ENCODE results near the gene ARFGEF3.

DNA sequence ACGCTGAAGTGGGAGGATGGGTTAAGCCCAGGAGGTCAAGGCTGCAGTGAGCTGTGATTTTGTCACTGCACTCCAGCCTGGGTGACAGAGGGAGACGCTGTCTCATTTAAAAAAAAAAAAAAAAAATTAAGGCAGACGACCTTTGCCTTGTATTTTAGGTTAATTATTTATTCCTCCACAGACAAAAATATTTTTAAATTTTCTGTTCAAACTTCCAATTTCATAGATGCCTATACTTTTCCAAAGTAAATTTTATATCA, 209.6 kb downstream of the ARFGEF3 start:
- TF ChIP-seq, protein P1, sequence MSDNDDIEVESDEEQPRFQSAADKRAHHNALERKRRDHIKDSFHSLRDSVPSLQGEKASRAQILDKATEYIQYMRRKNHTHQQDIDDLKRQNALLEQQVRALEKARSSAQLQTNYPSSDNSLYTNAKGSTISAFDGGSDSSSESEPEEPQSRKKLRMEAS (IDR thresholded peaks at IDR 0.05; ENCODE audit: low read depth, low read length), result no peak
- TF ChIP-seq, protein P2, sequence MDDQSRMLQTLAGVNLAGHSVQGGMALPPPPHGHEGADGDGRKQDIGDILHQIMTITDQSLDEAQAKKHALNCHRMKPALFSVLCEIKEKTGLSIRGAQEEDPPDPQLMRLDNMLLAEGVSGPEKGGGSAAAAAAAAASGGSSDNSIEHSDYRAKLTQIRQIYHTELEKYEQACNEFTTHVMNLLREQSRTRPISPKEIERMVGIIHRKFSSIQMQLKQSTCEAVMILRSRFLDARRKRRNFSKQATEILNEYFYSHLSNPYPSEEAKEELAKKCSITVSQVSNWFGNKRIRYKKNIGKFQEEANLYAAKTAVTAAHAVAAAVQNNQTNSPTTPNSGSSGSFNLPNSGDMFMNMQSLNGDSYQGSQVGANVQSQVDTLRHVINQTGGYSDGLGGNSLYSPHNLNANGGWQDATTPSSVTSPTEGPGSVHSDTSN (IDR thresholded peaks at IDR 0.05; ENCODE audit: insufficient replicate concordance, low read depth, low read length), result no peak
- TF ChIP-seq ZNF384 (IDR thresholded peaks at IDR 0.05; ENCODE audit: borderline replicate concordance, low read depth, low read length) (no peak), EZH2 (IDR thresholded peaks at IDR 0.05; ENCODE audit: borderline replicate concordance, control insufficient read depth, low read depth, low read length) (no peak), POLR2AphosphoS5 (IDR thresholded peaks at IDR 0.05; ENCODE audit: low read length) (no peak)
- TF ChIP-seq, protein P3, sequence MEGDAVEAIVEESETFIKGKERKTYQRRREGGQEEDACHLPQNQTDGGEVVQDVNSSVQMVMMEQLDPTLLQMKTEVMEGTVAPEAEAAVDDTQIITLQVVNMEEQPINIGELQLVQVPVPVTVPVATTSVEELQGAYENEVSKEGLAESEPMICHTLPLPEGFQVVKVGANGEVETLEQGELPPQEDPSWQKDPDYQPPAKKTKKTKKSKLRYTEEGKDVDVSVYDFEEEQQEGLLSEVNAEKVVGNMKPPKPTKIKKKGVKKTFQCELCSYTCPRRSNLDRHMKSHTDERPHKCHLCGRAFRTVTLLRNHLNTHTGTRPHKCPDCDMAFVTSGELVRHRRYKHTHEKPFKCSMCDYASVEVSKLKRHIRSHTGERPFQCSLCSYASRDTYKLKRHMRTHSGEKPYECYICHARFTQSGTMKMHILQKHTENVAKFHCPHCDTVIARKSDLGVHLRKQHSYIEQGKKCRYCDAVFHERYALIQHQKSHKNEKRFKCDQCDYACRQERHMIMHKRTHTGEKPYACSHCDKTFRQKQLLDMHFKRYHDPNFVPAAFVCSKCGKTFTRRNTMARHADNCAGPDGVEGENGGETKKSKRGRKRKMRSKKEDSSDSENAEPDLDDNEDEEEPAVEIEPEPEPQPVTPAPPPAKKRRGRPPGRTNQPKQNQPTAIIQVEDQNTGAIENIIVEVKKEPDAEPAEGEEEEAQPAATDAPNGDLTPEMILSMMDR (IDR thresholded peaks at IDR 0.05 in 2 of 3, conservative IDR thresholded peaks at IDR 0.05 in 1 of 3; ENCODE audit: control insufficient read depth in 2 of 3, extremely low read depth in 1 of 3, insufficient read depth in 1 of 3, low read depth in 3 of 3, low read length in 3 of 3), result no peak
- TF ChIP-seq, protein P4, sequence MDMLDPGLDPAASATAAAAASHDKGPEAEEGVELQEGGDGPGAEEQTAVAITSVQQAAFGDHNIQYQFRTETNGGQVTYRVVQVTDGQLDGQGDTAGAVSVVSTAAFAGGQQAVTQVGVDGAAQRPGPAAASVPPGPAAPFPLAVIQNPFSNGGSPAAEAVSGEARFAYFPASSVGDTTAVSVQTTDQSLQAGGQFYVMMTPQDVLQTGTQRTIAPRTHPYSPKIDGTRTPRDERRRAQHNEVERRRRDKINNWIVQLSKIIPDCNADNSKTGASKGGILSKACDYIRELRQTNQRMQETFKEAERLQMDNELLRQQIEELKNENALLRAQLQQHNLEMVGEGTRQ (IDR thresholded peaks at IDR 0.05; ENCODE audit: borderline replicate concordance, low read depth, low read length), result no peak

All from GM12878 (cell line).